Measurements from ENCODE around the gene ATP1A3.

Gene ATP1A3

GRCh38 chr19:41981724-41982123 is 12.3 kb downstream of the ATP1A3 start:
- no peak for DNase-seq

- DNase-seq: no peak
Observed at GRCh38 chr19:41978470-41978869, 15.6 kb downstream of the ATP1A3 start.

GRCh38 chr19:41977916-41978315 is 16.1 kb downstream of the ATP1A3 start:
- no peak for DNase-seq

- DNase-seq: no peak
Observed at GRCh38 chr19:41974652-41975051, 19.4 kb downstream of the ATP1A3 start.

- DNase-seq: no peak
Observed at GRCh38 chr19:41971363-41971762, 22.7 kb downstream of the ATP1A3 start.

- no peak for DNase-seq
Observed at GRCh38 chr19:41969772-41970458, 24.1 kb downstream of the ATP1A3 start.

GRCh38 chr19:41968751-41969595 is 25.1 kb downstream of the ATP1A3 start:
- no peak for DNase-seq

GRCh38 chr19:41967054-41967783 is 26.8 kb downstream of the ATP1A3 start:
- DNase-seq: no peak

GRCh38 chr19:41965106-41965505 is 28.9 kb downstream of the ATP1A3 start:
- DNase-seq: no peak

GRCh38 chr19:41960973-41961372 is 33.1 kb downstream of the ATP1A3 start:
- DNase-seq: no peak

GRCh38 chr19:41959056-41960053 is 34.7 kb downstream of the ATP1A3 start, which contains the start of gene RABAC1:
TSS of gene RABAC1 (minus strand) at chr19:41959321. CDS start at chr19:41959292, 29 bp downstream.
- peak; percentile 86 for DNase-seq

- DNase-seq: peak; percentile 58
Observed at GRCh38 chr19:41958367-41959055, 35.5 kb downstream of the ATP1A3 start.

GRCh38 chr19:41957838-41958366 is 36.1 kb downstream of the ATP1A3 start:
- peak; percentile 75 for DNase-seq

- no peak for DNase-seq
Observed at GRCh38 chr19:41957161-41957837, 36.7 kb downstream of the ATP1A3 start.

- DNase-seq: no peak
Observed at GRCh38 chr19:41956621-41957020, 37.4 kb downstream of the ATP1A3 start.

GRCh38 chr19:41955521-41955920 is 38.5 kb downstream of the ATP1A3 start:
- DNase-seq: no peak

GRCh38 chr19:41951686-41952172 is 42.3 kb downstream of the ATP1A3 start:
- peak; percentile 79 for DNase-seq

- no peak for DNase-seq
Observed at GRCh38 chr19:41947091-41947490, 46.9 kb downstream of the ATP1A3 start.

- DNase-seq: no peak
Observed at GRCh38 chr19:41945135-41945766, 48.8 kb downstream of the ATP1A3 start.

- no peak for DNase-seq
Observed at GRCh38 chr19:41944336-41944735, 49.7 kb downstream of the ATP1A3 start.

Measured in 8988T (cell line).